ENCODE results near the gene ARFGAP1.
A peak's percentile ranks its signal among the peaks of the same experiment; 100 is the strongest.

Gene ARFGAP1

DNA sequence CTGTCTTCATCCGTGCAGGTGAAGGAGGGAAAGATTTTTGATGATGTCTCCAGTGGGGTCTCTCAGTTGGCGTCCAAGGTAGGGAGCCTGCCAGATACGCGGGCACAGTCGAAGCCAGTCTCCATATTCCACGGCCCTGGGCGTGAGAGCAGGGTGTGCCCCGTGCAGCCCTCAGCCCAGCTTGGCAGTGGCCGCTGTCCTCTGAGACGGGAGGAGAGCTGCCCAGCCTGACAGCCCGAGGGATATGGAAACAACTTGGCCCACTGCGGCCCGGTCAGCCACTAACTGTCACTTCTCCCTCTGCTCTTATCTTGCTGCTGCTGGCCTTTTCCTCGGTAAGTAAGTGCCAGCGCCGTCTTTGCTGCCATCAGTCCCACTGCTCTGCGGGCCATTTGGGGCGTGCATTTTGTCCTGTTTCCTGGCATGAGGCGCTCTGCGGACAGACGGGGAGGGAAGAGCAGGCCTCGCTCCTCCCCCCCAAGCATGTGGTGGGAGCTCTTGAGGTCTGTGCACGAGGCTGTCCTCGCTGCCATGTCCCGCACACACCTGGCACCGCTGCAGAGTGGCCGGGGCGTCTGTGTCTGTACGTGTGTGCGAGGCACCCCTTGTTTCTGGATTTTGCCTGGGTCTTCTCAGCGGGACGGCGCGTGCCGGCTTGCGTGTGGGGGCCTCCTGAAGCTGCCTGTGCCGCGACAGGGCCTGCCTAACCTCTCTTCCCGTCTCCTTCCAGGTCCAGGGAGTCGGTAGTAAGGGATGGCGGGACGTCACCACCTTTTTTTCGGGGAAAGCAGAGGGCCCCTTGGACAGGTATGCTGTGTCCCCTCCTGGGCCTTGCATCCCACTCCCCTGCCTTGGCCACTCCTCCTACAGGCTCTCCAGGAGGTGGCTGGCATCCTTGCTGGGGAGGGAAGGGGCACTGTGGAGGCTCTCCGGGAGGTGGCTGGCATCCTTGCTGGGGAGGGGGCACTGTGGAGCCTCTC lies 13.3 kb downstream of the ARFGAP1 start:
- Mint-ChIP-seq H3K27ac (no peak overlapping the region), H3K36me3 (ENCODE audit: low read depth) (peaks cover 3% of the 10 kb centered on the region), H3K9me3 (no peaks in the 10 kb centered on the region), H3K4me3 (no peak overlapping the region), H3K27me3 (no peaks in the 10 kb centered on the region), H3K4me1 (peaks cover 2% of the 10 kb centered on the region)
- ATAC-seq (no peak), DNase-seq (no peak)

- no peaks in the 10 kb centered on the region for H3K27me3 Mint-ChIP-seq
- no peak overlapping the region for H3K4me3 Mint-ChIP-seq
- H3K36me3 Mint-ChIP-seq (ENCODE audit: low read depth): peaks cover 3% of the 10 kb centered on the region
Observed at GRCh38 chr20:63286781-63287696, 14.4 kb downstream of the ARFGAP1 start.

DNA sequence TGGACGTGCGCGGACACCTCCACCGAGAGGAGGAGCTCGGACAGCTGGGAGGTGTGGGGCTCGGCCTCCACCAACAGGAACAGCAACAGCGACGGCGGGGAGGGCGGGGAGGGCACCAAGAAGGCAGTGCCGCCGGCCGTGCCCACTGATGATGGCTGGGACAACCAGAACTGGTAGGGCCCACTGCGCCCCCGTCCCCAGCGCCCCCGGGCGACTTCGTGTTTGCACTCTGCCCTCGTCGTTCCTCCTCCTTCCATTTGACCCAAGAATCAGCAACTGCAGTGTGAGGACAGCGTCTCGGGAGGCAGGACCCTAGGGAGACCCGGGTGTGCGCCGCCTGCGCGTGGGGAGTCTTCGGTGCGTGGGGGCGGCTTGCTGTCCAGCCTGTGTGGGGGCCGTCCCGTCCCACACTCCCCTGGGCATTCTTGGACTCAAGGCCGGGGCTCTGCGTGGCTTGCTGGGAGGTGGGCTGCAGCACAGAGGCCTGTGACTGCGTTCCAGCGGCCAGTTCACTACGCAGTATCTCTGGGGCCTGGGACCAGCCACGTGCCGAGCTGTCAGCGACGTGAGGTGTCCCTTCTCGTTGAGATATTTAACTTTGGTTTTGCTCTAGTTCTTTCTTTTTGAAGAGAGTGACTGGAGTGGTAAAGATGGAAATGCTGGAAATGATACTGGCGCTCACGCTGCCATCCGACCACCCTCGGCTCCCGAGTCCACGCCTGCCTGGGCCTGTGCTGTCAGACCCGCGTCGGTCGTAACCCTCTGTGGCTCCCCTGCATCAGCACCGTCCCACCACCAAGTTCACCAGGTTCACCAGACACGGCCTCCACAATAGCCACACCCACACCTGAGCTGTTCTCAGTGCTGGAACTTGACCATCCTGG lies 15.3 kb downstream of the ARFGAP1 start:
- no peaks in the 10 kb centered on the region for H3K9me3 Mint-ChIP-seq
- H3K27me3 Mint-ChIP-seq: no peaks in the 10 kb centered on the region
- H3K27ac Mint-ChIP-seq: no peak overlapping the region

More at GRCh38 chr20:63286781-63287696, 14.4 kb downstream of the ARFGAP1 start:
- H3K27ac Mint-ChIP-seq: no peak overlapping the region
- H3K4me1 Mint-ChIP-seq: peaks cover 2% of the 10 kb centered on the region
- DNase-seq (no peak), ATAC-seq (no peak)
- no peaks in the 10 kb centered on the region for H3K9me3 Mint-ChIP-seq

DNA sequence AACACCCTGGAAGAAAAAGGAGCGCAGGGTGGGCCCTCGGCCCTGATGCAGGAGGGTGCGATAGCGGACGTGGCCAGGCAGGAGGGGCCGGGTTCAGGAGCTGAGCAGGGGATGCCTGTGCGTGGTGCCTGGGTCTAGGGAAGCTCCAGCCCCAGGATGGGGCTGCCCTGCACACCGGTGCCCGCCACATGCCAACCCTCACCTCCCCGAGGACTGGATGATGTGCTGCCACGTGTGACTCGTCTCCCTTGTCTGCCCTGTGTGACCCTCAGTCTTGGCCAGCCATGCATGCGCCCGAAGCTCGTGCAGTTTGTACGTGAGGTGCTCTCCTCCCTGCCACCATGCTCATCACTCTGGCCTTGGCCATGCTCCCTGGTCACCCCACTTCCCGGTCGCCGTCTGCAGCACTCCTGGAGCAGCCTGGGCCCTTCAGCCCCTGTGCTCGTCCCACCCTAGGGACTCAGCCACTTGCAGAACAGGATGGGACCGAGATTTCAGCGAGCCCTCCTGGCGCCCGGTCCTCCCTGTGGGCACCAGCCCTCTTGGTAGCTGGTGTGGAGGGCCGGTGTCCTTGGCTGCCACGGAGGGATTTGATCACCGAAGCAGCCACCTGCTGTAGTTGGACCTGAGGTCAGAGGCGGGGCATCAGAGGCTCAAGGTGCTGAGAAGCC lies 16.1 kb downstream of the ARFGAP1 start:
- Mint-ChIP-seq H3K36me3 (ENCODE audit: low read depth) (peaks cover 1% of the 10 kb centered on the region), H3K27me3 (no peaks in the 10 kb centered on the region), H3K27ac (no peak overlapping the region), H3K9me3 (no peaks in the 10 kb centered on the region), H3K4me1 (peaks cover 2% of the 10 kb centered on the region), H3K4me3 (no peak overlapping the region)
- DNase-seq (no peak), ATAC-seq (no peak)

More for the DNA sequence above, 15.3 kb downstream of the ARFGAP1 start:
- ATAC-seq (no peak), DNase-seq (no peak)
- Mint-ChIP-seq H3K4me1 (peaks cover 2% of the 10 kb centered on the region), H3K36me3 (ENCODE audit: low read depth) (peaks cover 3% of the 10 kb centered on the region), H3K4me3 (no peak overlapping the region)

DNA sequence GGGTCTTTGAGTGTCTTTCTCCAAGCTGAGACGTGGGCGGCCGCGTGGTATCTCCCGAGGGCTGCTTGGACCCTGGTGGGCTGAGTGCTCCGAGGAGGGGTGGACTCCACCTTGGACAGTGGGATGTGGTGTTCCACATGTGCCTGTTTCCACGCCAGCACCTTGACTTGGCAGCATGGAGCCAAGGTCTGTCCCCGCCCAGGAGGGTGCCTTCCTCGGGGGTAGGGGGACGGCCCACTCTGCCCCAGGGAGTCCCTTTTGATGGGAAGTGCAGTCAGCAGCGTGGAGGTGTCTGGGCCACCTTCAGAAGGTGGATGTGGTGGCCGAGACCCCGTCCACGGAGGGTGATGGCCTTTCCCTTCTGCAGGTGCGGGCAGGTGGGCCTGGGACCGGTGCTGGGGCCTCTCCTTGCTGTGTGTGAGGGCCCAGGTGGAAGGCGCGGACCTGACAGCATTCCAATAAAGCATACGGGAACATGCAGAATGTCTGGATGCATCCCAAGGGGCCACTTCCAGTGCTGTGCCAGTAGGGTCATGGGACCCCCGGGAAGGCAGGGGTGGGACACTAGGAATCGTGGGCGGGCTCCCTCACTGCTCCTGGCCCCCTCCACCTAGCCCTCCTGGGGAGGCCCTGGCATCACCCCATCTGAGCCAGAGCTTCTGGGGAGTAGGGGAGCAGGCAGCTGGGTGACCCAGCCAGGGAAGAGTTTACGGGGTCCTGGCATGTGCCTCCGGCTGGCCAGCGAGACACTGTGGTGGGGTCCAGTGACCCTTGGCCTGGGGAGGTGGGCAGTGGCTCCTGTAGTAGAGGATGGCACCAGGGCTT lies 16.9 kb downstream of the ARFGAP1 start:
- H3K9me3 Mint-ChIP-seq: no peaks in the 10 kb centered on the region
- no peak for DNase-seq
- no peak overlapping the region for H3K27ac Mint-ChIP-seq
- no peaks in the 10 kb centered on the region for H3K27me3 Mint-ChIP-seq
- no peak overlapping the region for H3K4me3 Mint-ChIP-seq
- no peaks in the 10 kb centered on the region for H3K4me1 Mint-ChIP-seq
- no peak for ATAC-seq
- no peaks in the 10 kb centered on the region for H3K36me3 Mint-ChIP-seq (ENCODE audit: low read depth)

DNA sequence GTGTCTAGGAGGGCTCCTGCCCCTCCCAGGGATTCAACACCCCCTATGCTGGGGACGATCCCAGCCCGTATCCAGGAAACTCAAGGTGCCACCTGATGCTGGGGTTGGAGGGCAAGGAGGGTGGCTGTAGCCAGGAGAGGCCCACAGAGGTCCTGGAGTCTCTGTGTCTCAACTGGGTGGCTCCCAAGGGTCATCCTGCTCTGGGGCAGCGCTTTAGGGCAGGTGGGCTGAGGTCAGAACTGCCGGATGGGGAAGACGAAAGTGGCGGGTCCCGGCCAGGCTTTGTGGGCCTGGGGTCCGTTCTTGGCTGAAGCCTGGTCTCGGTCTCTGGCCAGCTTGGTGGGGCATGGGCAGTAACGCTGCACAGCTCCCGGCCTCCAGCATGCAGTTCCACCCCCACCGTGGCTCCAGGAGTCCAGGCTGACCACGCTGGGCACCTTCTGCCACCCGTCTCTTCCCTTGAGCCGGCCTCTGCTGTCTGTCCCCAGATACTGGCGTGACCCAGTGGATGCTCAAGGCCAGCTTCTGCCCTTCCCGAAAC lies 17.6 kb downstream of the ARFGAP1 start:
- DNase-seq: no peak
- no peak for ATAC-seq
- H3K4me1 Mint-ChIP-seq: no peaks in the 10 kb centered on the region
- no peak overlapping the region for H3K4me3 Mint-ChIP-seq
- H3K27me3 Mint-ChIP-seq: peaks cover 3% of the 10 kb centered on the region
- H3K36me3 Mint-ChIP-seq (ENCODE audit: low read depth): no peaks in the 10 kb centered on the region
- no peak overlapping the region for H3K27ac Mint-ChIP-seq
- H3K9me3 Mint-ChIP-seq: no peaks in the 10 kb centered on the region

DNA sequence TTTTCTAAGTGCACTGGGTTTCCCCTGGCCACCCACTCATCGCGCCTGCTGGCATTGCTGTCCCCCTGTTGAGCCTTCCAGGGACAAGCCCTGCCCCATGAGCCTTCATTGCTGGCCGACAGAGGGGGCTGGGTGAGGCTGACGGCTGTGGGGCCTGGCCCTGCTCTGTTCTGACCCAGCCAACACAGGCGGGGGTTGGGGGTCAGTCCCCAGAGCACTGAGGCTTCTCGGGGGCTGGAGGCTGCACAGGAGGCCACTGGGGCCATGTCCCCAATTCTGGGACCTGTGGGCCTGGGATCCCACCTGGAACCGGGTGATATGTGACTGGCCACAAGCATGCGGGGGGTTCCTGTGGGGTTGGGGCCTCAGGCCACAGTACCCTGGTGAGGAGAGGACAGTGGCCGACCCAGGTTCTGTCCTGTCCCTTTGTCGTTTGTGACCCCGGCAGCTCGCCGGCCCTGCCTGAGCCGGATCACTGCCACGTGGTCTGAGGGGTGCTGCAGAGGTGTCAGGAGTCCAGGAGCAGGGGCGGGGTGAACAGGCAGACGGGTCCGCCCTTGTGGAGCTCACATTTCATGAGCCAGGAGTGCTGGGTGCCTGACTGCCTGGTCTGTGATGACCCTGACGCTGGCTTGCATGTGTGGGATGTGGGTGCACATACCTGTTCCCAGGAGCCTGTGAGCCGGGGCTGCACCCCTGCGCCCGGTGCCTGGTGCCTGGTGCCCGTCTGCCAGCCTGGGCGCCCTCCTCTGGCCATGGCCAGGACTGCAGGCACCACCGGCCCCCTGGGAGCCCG lies 18.3 kb downstream of the ARFGAP1 start:
- no peaks in the 10 kb centered on the region for H3K36me3 Mint-ChIP-seq (ENCODE audit: low read depth)
- ATAC-seq (peak; percentile 60), DNase-seq (peak; percentile 83)
- no peaks in the 10 kb centered on the region for H3K9me3 Mint-ChIP-seq
- H3K4me1 Mint-ChIP-seq: peaks cover 2% of the 10 kb centered on the region
- no peak overlapping the region for H3K4me3 Mint-ChIP-seq
- no peak overlapping the region for H3K27ac Mint-ChIP-seq
- peaks cover 8% of the 10 kb centered on the region for H3K27me3 Mint-ChIP-seq

- DNase-seq (no peak), ATAC-seq (no peak)
- Mint-ChIP-seq H3K4me1 (peaks cover 2% of the 10 kb centered on the region), H3K27me3 (peaks cover 8% of the 10 kb centered on the region), H3K9me3 (no peaks in the 10 kb centered on the region), H3K27ac (no peak overlapping the region), H3K4me3 (no peak overlapping the region), H3K36me3 (ENCODE audit: low read depth) (no peaks in the 10 kb centered on the region)
Observed at GRCh38 chr20:63291811-63292210, 19.2 kb downstream of the ARFGAP1 start.

DNA sequence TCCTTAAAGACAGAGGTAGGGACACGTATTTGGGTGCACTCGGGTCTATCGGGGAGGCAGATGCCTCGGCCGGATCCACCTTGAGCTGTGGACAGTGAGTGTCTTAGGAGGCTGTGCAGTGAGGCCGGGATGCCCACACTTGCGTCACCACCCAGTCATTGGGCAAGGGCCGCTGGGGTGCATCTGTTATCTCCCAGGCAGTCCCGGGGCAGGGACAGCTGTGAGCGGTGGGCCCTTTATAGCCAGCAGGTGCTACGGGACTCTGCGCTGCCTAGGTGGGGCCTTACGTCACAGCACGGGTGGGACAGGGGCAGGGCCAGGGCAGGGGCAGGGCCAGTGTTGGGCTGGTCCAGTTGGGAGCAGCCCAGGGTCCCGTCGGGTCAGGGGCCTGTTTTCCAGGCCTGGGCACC lies 19.7 kb downstream of the ARFGAP1 start:
- no peak for DNase-seq
- Mint-ChIP-seq H3K27ac (no peak overlapping the region), H3K9me3 (no peaks in the 10 kb centered on the region)

DNA sequence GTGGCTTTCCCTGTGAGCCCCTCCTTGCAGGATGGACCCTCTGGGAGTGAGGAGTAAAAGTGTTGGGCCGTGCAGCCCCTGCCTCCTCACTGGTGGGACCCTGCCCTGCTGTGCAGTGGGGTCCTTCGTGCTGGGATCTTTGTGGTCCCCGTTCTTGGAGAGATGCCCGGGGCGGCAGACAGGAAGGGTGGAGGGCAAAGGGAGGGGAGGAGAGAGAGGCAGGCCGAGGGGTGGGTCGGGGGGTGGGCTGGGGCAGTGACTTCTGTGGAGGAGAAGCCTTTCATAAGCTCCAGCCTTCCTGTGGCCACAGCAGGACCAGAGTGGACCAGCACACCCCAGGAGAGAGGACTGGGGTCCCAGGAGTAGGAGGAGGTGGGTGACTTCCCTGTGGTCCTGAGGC lies 20.3 kb downstream of the ARFGAP1 start, which contains the start of gene COL20A1:
Gene COL20A1 (plus strand): TSS at position 283 of the 400 bp plus-strand sequence. CDS start 1,922 bp downstream, outside the sequence.
- ATAC-seq (no peak), DNase-seq (no peak)
- H3K9me3 Mint-ChIP-seq: no peaks in the 10 kb centered on the region
- peaks cover 11% of the 10 kb centered on the region for H3K27me3 Mint-ChIP-seq
- H3K4me1 Mint-ChIP-seq: peaks cover 2% of the 10 kb centered on the region
- H3K4me3 Mint-ChIP-seq: no peak within 1 kb of the TSS
- H3K36me3 Mint-ChIP-seq (ENCODE audit: low read depth): no peaks in the 10 kb centered on the region
- H3K27ac Mint-ChIP-seq: no peak within 1 kb of the TSS

More for the DNA sequence above, 19.7 kb downstream of the ARFGAP1 start:
- Mint-ChIP-seq H3K4me1 (peaks cover 2% of the 10 kb centered on the region), H3K36me3 (ENCODE audit: low read depth) (no peaks in the 10 kb centered on the region), H3K4me3 (no peak overlapping the region), H3K27me3 (peaks cover 8% of the 10 kb centered on the region)
- no peak for ATAC-seq

DNA sequence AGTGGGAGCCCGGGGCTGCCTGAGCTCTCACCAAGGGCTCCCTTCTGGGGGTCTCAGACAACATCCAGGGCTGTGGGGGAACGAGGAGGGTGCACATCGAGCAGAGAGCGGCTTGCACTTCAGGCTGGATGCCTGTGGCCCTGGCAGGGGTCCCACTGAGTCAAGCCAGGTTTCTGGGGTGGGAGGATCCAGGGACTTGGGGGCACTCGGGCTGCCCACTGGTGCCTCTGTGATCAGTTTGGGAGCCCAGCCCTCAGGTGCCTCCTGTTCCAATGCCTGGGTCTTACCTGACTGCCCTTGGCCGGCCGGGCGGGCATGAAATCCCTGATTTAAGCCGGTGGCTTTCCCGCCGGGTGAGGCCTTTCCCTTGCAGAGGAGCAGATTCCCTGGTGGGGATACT lies 20.8 kb downstream of the ARFGAP1 start:
- no peak overlapping the region for H3K27ac Mint-ChIP-seq
- no peak for DNase-seq
- peaks cover 12% of the 10 kb centered on the region for H3K27me3 Mint-ChIP-seq
- no peaks in the 10 kb centered on the region for H3K9me3 Mint-ChIP-seq
- no peaks in the 10 kb centered on the region for H3K36me3 Mint-ChIP-seq (ENCODE audit: low read depth)
- peaks cover 2% of the 10 kb centered on the region for H3K4me1 Mint-ChIP-seq
- no peak for ATAC-seq
- no peak overlapping the region for H3K4me3 Mint-ChIP-seq
